GM21576 (cell line): ENCODE results near the gene CHST2.
"Not testable (repeated sequence)": the region's sequence is repeated elsewhere in the genome, so short reads cannot be mapped to it uniquely, and the experiment has no call there.

Experiments used
- ATAC-seq: cut with Tn5 transposase; IDR thresholded peaks from one replicate; pipeline ENCODE4 v1.9.1; 2021; ENCODE audit warnings: mild to moderate bottlenecking, moderate library complexity; ENCODE audit not compliant: unreplicated experiment

Gene CHST2, protein sequence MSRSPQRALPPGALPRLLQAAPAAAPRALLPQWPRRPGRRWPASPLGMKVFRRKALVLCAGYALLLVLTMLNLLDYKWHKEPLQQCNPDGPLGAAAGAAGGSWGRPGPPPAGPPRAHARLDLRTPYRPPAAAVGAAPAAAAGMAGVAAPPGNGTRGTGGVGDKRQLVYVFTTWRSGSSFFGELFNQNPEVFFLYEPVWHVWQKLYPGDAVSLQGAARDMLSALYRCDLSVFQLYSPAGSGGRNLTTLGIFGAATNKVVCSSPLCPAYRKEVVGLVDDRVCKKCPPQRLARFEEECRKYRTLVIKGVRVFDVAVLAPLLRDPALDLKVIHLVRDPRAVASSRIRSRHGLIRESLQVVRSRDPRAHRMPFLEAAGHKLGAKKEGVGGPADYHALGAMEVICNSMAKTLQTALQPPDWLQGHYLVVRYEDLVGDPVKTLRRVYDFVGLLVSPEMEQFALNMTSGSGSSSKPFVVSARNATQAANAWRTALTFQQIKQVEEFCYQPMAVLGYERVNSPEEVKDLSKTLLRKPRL

GRCh38 chr3:143119009-143119914, at the start of gene CHST2:
CHST2 (plus strand) TSS chr3:143119771; CDS start chr3:143120817, 1,046 bp downstream.
- ATAC-seq = peak; percentile 70

DNA sequence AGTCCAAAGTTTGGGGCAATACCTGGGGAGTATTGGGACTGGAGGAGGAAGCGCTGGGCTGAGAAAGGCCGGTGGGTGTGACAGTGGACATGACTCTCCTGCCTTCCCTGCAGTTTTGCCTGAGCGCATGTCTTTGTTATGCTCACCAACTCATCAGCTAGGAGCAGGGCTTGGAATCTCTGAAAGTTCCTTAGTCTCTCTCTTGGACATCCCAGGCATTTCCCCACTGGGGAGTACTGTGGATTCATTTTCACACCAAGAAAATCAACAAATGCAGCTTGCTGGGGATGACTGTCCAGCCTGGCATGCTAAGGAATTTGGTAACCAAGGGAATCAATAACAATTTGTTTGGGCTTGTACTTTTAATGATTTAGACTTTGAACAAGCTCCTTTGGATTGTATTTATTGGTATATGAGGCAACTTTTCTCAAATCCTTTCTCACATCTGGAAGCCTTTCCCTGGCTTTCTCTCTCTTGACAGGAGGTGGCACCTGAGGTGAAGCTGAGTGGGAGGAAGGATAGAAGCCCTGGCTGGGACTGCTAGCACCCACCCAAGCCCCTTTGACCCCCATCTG, 48.5 kb upstream of the CHST2 start:
- no peak for ATAC-seq

DNA sequence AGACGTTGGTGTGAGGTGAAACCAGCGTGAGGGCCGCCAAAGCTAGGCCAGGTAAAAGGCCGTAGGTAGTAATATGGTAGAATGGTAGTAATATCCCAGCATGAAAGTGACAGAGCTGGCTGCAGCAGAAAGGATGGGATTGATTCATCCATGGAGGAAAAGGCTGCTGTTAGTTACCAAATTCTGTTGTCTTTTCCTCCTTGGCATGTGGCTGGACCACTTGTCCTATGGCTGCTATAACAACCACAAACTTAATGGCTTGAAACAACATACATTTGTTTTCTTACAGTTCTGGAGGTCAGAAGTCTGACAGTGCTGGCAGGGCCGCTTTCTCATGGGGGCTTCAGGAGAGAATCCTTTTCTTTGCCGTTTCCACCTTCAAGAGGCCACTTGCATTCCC, 47.8 kb upstream of the CHST2 start:
- ATAC-seq = no peak

GRCh38 chr3:143072298-143073020, 47.1 kb upstream of the CHST2 start:
- not testable (repeated sequence) for ATAC-seq

GRCh38 chr3:143073541-143073940, 46.0 kb upstream of the CHST2 start:
- not testable (repeated sequence) for ATAC-seq

DNA sequence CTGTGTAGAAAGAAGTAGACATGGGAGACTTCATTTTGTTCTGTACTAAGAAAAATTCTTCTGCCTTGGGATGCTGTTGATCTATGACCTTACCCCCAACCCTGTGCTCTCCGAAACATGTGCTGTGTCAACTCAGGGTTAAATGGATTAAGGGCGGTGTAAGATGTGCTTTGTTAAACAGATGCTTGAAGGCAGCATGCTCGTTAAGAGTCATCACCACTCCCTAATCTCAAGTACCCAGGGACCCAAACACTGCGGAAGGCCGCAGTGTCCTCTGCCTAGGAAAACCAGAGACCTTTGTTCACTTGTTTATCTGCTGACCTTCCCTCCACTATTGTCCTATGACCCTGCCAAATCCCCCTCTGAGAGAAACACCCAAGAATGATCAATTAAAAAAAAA, 45.6 kb upstream of the CHST2 start:
- ATAC-seq = not testable (repeated sequence)

GRCh38 chr3:143078883-143079282, 40.7 kb upstream of the CHST2 start:
- ATAC-seq = no peak

- no peak for ATAC-seq
These were observed 39.4 kb upstream of the CHST2 start for GRCh38 chr3:143080196-143080595.

GRCh38 chr3:143081365-143081764, 38.2 kb upstream of the CHST2 start:
- no peak for ATAC-seq

DNA sequence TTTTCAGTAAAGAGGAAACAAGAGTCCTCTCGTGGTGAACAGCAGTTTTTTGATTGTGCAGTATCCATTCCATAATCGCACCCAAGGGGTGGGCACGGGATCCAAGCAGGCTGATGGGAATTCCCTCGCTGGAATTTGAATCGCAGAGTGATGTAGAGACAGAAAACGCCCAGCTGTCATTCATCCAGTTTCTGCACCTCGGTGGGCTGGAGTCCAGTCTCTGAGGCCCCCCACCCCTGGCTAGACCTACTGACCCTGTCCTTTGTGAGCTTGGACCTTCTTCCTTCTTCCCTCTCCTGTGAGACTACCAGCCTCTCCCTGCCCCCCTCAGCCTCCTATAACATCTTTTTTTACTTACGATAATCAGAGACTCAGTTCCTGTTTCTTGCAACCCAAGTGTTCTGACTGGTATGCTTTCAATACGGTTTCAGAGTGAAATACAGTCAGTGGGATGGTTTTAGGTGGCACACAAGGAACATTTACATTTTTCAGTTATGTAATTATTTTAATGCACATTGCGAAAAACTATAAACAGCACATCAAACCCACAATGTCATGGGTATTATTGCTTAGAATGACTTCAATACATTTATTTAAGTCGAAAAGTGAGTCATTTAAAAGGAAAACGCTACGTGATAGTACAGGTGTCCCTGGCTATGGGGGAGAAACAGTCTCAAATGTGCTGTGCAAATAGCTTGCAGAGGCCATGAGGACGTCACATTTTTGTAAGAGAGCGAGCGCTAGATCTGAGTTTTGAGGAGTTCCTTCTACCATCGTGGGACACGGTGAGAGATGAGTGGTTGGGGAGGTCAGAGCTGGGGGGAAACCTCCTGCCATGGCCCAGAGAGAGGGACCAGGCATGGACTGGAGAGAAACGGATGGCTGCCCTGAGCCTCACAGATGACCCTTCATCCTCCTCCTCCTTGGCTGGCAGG, 37.5 kb upstream of the CHST2 start:
- peak; percentile 78 for ATAC-seq

DNA sequence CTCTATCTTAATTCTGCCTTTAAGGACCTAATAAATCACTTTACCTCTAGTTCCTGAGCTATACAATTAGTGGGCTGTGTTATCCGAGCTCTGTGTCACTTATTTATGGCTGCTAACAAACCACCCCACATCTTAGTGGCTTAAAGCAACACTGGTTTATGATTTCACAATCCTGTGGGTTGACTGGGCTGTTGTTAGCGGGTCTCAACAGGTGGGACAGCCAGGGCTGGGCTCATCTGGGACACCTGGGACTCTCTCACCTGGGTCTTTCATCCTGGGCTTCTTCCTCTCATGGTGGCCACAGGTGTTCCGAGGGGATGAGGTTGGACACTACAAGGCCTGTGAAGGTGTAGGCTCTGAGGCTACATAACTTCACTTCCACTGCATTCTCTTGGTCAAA, 35.8 kb upstream of the CHST2 start:
- ATAC-seq = no peak

- ATAC-seq = peak; percentile 48
These were observed 34.5 kb upstream of the CHST2 start for GRCh38 chr3:143084856-143085731.

GRCh38 chr3:143088835-143089234, 30.7 kb upstream of the CHST2 start:
- ATAC-seq = no peak

- ATAC-seq = no peak
These were observed 29.6 kb upstream of the CHST2 start for GRCh38 chr3:143089965-143090364.

DNA sequence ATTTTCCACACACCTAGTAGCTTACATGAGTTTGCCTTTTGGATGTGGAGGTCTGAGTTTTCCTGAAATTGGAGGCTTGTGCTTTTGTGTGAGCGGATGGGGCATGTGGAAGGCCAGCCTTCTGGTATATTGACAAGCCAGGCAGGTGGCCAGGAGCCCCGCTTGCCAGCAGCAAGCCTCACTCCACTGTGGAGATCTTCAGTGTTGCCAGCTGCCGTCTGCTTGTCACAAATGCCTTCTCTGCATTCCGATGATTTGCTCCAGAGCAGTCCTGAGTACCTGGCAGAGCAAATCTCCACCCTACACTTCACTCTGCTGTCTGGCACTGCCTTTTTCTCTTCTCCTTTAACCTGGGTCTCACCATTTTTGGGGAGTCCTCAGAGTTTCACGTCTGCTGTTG, 29.1 kb upstream of the CHST2 start:
- ATAC-seq = no peak

- no peak for ATAC-seq
These were observed 28.4 kb upstream of the CHST2 start for GRCh38 chr3:143090976-143091837.

DNA sequence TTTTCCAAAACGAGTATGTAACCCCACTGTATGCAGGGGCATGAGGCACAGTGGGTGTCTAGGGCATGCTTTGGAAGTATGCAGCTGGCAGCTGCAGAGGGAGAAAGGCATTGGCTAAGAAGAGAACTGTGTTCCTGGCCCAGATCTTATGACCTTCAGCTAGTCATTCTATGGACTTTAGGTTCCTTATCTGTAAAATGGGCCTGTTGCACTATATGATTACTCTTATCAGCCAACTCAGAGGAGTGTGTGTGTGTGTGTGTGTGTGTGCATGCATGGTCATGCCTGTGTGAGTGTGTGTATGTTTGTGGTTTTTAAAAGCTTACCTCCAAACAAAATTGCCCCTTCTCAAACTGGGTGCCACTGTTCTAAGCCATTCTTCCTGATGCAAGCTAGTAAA, 27.4 kb upstream of the CHST2 start:
- no peak for ATAC-seq

DNA sequence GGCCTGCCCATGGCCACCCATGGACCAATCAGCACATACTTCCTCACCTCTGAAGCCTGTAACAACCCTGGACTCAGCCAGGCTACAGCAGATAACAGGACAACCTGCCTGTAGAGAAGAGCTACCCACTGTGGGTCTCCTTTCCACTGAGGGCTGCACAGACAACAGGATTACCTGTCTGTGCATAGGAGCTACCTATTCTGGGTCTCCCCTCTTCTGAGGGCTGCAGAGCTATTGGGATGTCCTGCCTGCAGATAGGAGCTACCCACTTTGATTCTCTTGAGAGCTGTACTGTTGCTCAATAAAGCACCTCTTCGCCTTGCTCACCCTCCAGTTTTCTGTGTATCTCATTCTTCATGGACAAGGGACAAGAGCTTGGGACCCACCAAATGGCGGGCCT, 23.8 kb upstream of the CHST2 start:
- no peak for ATAC-seq
